GM23338 (cell line): Measurements from ENCODE around the gene CD68. TPM values are rescaled to one million over a fixed set of nuclear protein-coding genes. Genes with fewer than 3 reads are reported as not detected.

Experiments
- CREB1 ChIP-seq: fragments of 250-450 bp; sonication (Bioruptor Pico); IDR thresholded peaks from 2 replicates; pipeline ENCODE4 v1.5.0; 2020; ENCODE audit warnings: low read depth, mild to moderate bottlenecking, moderate library complexity
- CTCF ChIP-seq, 2 experiments: fragments of 200-600 bp in 1 of 2; sonication (generic) in 1 of 2; conservative IDR thresholded peaks; 2 replicates each; pipeline versions ENCODE4 v1.5.1 to v1.6.1; 2016 to 2017; ENCODE audit warnings: antibody characterized with exemption in 2 of 2, low read depth in 2 of 2, mild to moderate bottlenecking in 2 of 2, moderate library complexity in 1 of 2
- EZH2 ChIP-seq: fragments of 200-600 bp; sonication (generic); IDR thresholded peaks from one replicate; pipeline ENCODE4 v1.8.0; 2017; ENCODE audit warnings: antibody characterized with exemption, mild to moderate bottlenecking, low read depth; ENCODE audit not compliant: unreplicated experiment
- JUNB ChIP-seq: IDR thresholded peaks from one replicate; pipeline ENCODE4 v1.6.1; 2016; ENCODE audit warnings: antibody characterized with exemption; ENCODE audit not compliant: unreplicated experiment
- NANOG ChIP-seq: IDR thresholded peaks from 2 replicates; pipeline ENCODE4 v1.6.1; 2016; ENCODE audit warnings: antibody characterized with exemption, borderline replicate concordance
- REST ChIP-seq: IDR thresholded peaks from one replicate; pipeline ENCODE4 v1.6.1; 2018; ENCODE audit warnings: antibody characterized with exemption; ENCODE audit not compliant: unreplicated experiment
- STAT1 ChIP-seq: IDR thresholded peaks from one replicate; pipeline ENCODE4 v1.6.1; 2016; ENCODE audit warnings: antibody characterized with exemption; ENCODE audit not compliant: unreplicated experiment
- ZNF114 ChIP-seq: fragments of 250-450 bp; sonication (Bioruptor Pico); IDR thresholded peaks from 2 replicates; pipeline ENCODE4 v1.5.0; 2020; ENCODE audit warnings: mild to moderate bottlenecking, moderate library complexity
- ZNF331 ChIP-seq: fragments of 250-450 bp; sonication (Bioruptor Pico); IDR thresholded peaks from 2 replicates; pipeline ENCODE4 v1.5.0; 2020; ENCODE audit warnings: low read depth, mild to moderate bottlenecking, moderate library complexity
- ZNF462 ChIP-seq: fragments of 250-450 bp; sonication (Bioruptor Pico); IDR thresholded peaks from 2 replicates; pipeline ENCODE4 v1.5.0; 2020; ENCODE audit warnings: mild to moderate bottlenecking, moderate library complexity
- polyA plus RNA-seq: library from polyadenylated mRNA; unstranded; fragments of >200 nt; fragmentation: Nextera tagmentation; extraction: Ambion mirVana; gene quantifications from 2 replicates; pipeline ENCODE4 v1.2.1, GENCODE V29; 2016
- small RNA-seq: library from RNA; depleted of rRNA; stranded (forward); fragments of <200 nt; gene quantifications from one replicate; pipeline ENCODE3, GENCODE V24; 2014; ENCODE audit warnings: low replicate concordance
- total RNA-seq: library from RNA; depleted of rRNA; stranded (reverse); fragments of >200 nt; shearing (Covaris generic); gene quantifications from 2 replicates; pipeline ENCODE4 v1.2.3, GENCODE V29; 2014; rRNA removed

Gene CD68
- total and polyA plus RNA-seq, 2 experiments from 2014 or later = not detected

GRCh38 chr17:7629939-7630571 is 50.6 kb downstream of the CD68 start, which contains the start of gene SHBG (continued):
- no peak for TF ChIP-seq ZNF462 (CRISPR knock-in tag)
- no peak for TF ChIP-seq CTCF (conservative IDR thresholded peaks at IDR 0.05; ENCODE audit: low read depth in 2 of 2)
- TF ChIP-seq ZNF331 = no peak
- no peak for TF ChIP-seq JUNB
- no peak for TF ChIP-seq REST
- no peak for TF ChIP-seq EZH2
- TF ChIP-seq ZNF114 = no peak
- no peak for TF ChIP-seq STAT1
- no peak for TF ChIP-seq CREB1 (CRISPR knock-in tag)
- TF ChIP-seq NANOG = no peak

Small RNAs within 50 kb of the gene (small RNA-seq; reads per million reads assigned to genes)
- gene CD68 (not detected), gene RF00019 (not detected), gene SNORA48 (not detected), gene SNORD10 (not detected)

Other genes starting within 250 kb of the CD68 start
- gene ACAP1, start 243.1 kb upstream of the CD68 start, total RNA-seq = 30.7 and 35.8 TPM in 2 replicates
- 40.1 and 43.9 TPM in 2 replicates for gene ACAP1, start 243.1 kb upstream of the CD68 start, polyA plus RNA-seq
- gene KCTD11, start 227.5 kb upstream of the CD68 start, total RNA-seq = 7.7 and 8.8 TPM in 2 replicates
- 2.2 and 2.3 TPM in 2 replicates for gene KCTD11, start 227.5 kb upstream of the CD68 start, polyA plus RNA-seq
- gene TMEM95, start 224.5 kb upstream of the CD68 start, total RNA-seq = not detected in 2 replicates
- gene TMEM95, start 224.5 kb upstream of the CD68 start, polyA plus RNA-seq = not detected in 2 replicates
- 8.9 and 15.0 TPM in 2 replicates for gene TNK1, start 198.5 kb upstream of the CD68 start, total RNA-seq
- gene TNK1, start 198.5 kb upstream of the CD68 start, polyA plus RNA-seq = 6.1 TPM in 2 replicates
- 34.3 and 41.7 TPM in 2 replicates for gene PLSCR3, start 185.1 kb upstream of the CD68 start, total RNA-seq
- gene PLSCR3, start 185.1 kb upstream of the CD68 start, polyA plus RNA-seq = 29.5 and 30.0 TPM in 2 replicates
- gene TMEM256, start 175.5 kb upstream of the CD68 start, total RNA-seq = 127 and 138 TPM in 2 replicates
- 197 and 227 TPM in 2 replicates for gene TMEM256, start 175.5 kb upstream of the CD68 start, polyA plus RNA-seq
- 26.8 and 38.7 TPM in 2 replicates for gene NLGN2, start 171.8 kb upstream of the CD68 start, total RNA-seq
- 14.4 TPM in 2 replicates for gene NLGN2, start 171.8 kb upstream of the CD68 start, polyA plus RNA-seq
- not detected in 2 replicates for gene SPEM1, start 159.3 kb upstream of the CD68 start, total RNA-seq
- gene SPEM1, start 159.3 kb upstream of the CD68 start, polyA plus RNA-seq = not detected in 2 replicates
- gene SPEM2, start 154.0 kb upstream of the CD68 start, total RNA-seq = not detected in 2 replicates
- gene SPEM2, start 154.0 kb upstream of the CD68 start, polyA plus RNA-seq = not detected in 2 replicates
- not detected in 2 replicates for gene SPEM3, start 150.8 kb upstream of the CD68 start, total RNA-seq
- not detected in 2 replicates for gene SPEM3, start 150.8 kb upstream of the CD68 start, polyA plus RNA-seq
- gene TMEM102, start 144.2 kb upstream of the CD68 start, total RNA-seq = 15.1 and 23.2 TPM in 2 replicates
- 6.1 and 6.4 TPM in 2 replicates for gene TMEM102, start 144.2 kb upstream of the CD68 start, polyA plus RNA-seq
- gene FGF11, start 140.1 kb upstream of the CD68 start, total RNA-seq = 16.6 TPM in 2 replicates
- gene FGF11, start 140.1 kb upstream of the CD68 start, polyA plus RNA-seq = 11.1 and 13.3 TPM in 2 replicates
- gene CHRNB1, start 134.6 kb upstream of the CD68 start, total RNA-seq = 11.2 and 12.0 TPM in 2 replicates
- gene CHRNB1, start 134.6 kb upstream of the CD68 start, polyA plus RNA-seq = 10.0 and 11.1 TPM in 2 replicates
- gene ZBTB4, start 100.0 kb upstream of the CD68 start, total RNA-seq = 6.9 and 11.2 TPM in 2 replicates
- 3.6 and 4.2 TPM in 2 replicates for gene ZBTB4, start 100.0 kb upstream of the CD68 start, polyA plus RNA-seq
- gene SLC35G6, start 98.2 kb upstream of the CD68 start, total RNA-seq = not detected in 2 replicates
- gene SLC35G6, start 98.2 kb upstream of the CD68 start, polyA plus RNA-seq = 0.16 TPM in 1 of 2 replicates, not detected in the other
- gene POLR2A, start 95.3 kb upstream of the CD68 start, total RNA-seq = 136 and 151 TPM in 2 replicates
- gene POLR2A, start 95.3 kb upstream of the CD68 start, polyA plus RNA-seq = 56.8 and 58.1 TPM in 2 replicates
- gene TNFSF12, start 30.6 kb upstream of the CD68 start, total RNA-seq = 1.6 and 6.0 TPM in 2 replicates
- 3.5 and 5.1 TPM in 2 replicates for gene TNFSF12, start 30.6 kb upstream of the CD68 start, polyA plus RNA-seq
- 1.5 TPM in 1 of 2 replicates, not detected in the other for gene TNFSF13, start 20.9 kb upstream of the CD68 start, total RNA-seq
- 1.9 and 2.2 TPM in 2 replicates for gene TNFSF13, start 20.9 kb upstream of the CD68 start, polyA plus RNA-seq
- gene SENP3, start 17.7 kb upstream of the CD68 start, total RNA-seq = 125 and 138 TPM in 2 replicates
- 5.5 and 6.5 TPM in 2 replicates for gene SENP3, start 17.7 kb upstream of the CD68 start, polyA plus RNA-seq
- 196 and 216 TPM in 2 replicates for gene MPDU1, start 4.2 kb downstream of the CD68 start, total RNA-seq
- 65.1 and 65.8 TPM in 2 replicates for gene MPDU1, start 4.2 kb downstream of the CD68 start, polyA plus RNA-seq
- 23.6 and 43.0 TPM in 2 replicates for gene SOX15, start 10.5 kb downstream of the CD68 start, total RNA-seq
- 29.9 and 37.7 TPM in 2 replicates for gene SOX15, start 10.5 kb downstream of the CD68 start, polyA plus RNA-seq
- gene FXR2, start 35.3 kb downstream of the CD68 start, total RNA-seq = 20.3 and 24.4 TPM in 2 replicates
- 8.6 and 10.9 TPM in 2 replicates for gene FXR2, start 35.3 kb downstream of the CD68 start, polyA plus RNA-seq
- gene SAT2, start 48.2 kb downstream of the CD68 start, total RNA-seq = 52.7 and 56.7 TPM in 2 replicates
- 69.4 and 74.4 TPM in 2 replicates for gene SAT2, start 48.2 kb downstream of the CD68 start, polyA plus RNA-seq
- gene SHBG, start 50.5 kb downstream of the CD68 start, total RNA-seq = 0.38 and 0.66 TPM in 2 replicates
- gene SHBG, start 50.5 kb downstream of the CD68 start, polyA plus RNA-seq = 0.48 and 0.90 TPM in 2 replicates
- gene ATP1B2, start 71.3 kb downstream of the CD68 start, total RNA-seq = 11.2 and 14.9 TPM in 2 replicates
- gene ATP1B2, start 71.3 kb downstream of the CD68 start, polyA plus RNA-seq = 33.1 and 35.3 TPM in 2 replicates
- gene TP53, start 107.9 kb downstream of the CD68 start, total RNA-seq = 154 and 178 TPM in 2 replicates
- gene TP53, start 107.9 kb downstream of the CD68 start, polyA plus RNA-seq = 119 and 138 TPM in 2 replicates
- 27.1 and 28.1 TPM in 2 replicates for gene WRAP53, start 108.8 kb downstream of the CD68 start, total RNA-seq
- gene WRAP53, start 108.8 kb downstream of the CD68 start, polyA plus RNA-seq = 33.3 and 33.5 TPM in 2 replicates
- gene EFNB3, start 125.6 kb downstream of the CD68 start, total RNA-seq = 7.7 and 11.5 TPM in 2 replicates
- 4.2 and 4.5 TPM in 2 replicates for gene EFNB3, start 125.6 kb downstream of the CD68 start, polyA plus RNA-seq
- gene DNAH2, start 138.1 kb downstream of the CD68 start, total RNA-seq = 0.16 and 0.38 TPM in 2 replicates
- gene DNAH2, start 138.1 kb downstream of the CD68 start, polyA plus RNA-seq = not detected in 2 replicates